DOHH2 (cell line): ENCODE results near the gene ESCO1.

Experiments used
- H3F3A ChIP-seq: fragments of 200-600 bp; sonication (generic), shearing (Covaris generic); 2 replicates; pipeline ENCODE4 v1.6.0; 2016; ENCODE audit warnings: antibody characterized with exemption, mild to moderate bottlenecking; ENCODE audit not compliant: control insufficient read depth, insufficient read depth
- H3K27ac ChIP-seq: fragments of 200-600 bp; sonication (generic); 2 replicates; pipeline ENCODE4 v1.5.1; 2014; ENCODE audit warnings: low read depth, mild to moderate bottlenecking, low read length, moderate library complexity
- H3K27me3 ChIP-seq: fragments of 200-600 bp; sonication (generic); 2 replicates; pipeline ENCODE4 v1.6.1; 2014; ENCODE audit warnings: mild to moderate bottlenecking, low read length, mixed read lengths; ENCODE audit not compliant: control insufficient read depth
- H3K36me3 ChIP-seq: fragments of 200-600 bp; sonication (generic); 2 replicates; pipeline ENCODE4 v1.6.1; 2014; ENCODE audit warnings: mild to moderate bottlenecking, low read length, moderate library complexity, mixed read lengths; ENCODE audit not compliant: control insufficient read depth
- H3K4me1 ChIP-seq: fragments of 200-600 bp; sonication (generic); 2 replicates; pipeline ENCODE4 v1.6.1; 2014; ENCODE audit warnings: mild to moderate bottlenecking, low read length, mixed read lengths; ENCODE audit not compliant: control insufficient read depth
- H3K4me2 ChIP-seq: fragments of 200-600 bp; sonication (generic); 2 replicates; pipeline ENCODE4 v1.6.0; 2014; ENCODE audit warnings: mild to moderate bottlenecking, low read length, moderate library complexity
- H3K4me3 ChIP-seq: fragments of 200-600 bp; sonication (generic); 2 replicates; pipeline ENCODE4 v1.5.1; 2014; ENCODE audit warnings: mild to moderate bottlenecking, low read length, mixed read lengths
- H3K79me2 ChIP-seq: fragments of 200-600 bp; sonication (generic); 2 replicates; pipeline ENCODE4 v1.6.1; 2014; ENCODE audit warnings: mild to moderate bottlenecking, low read length, mixed read lengths; ENCODE audit not compliant: control insufficient read depth
- H3K9me2 ChIP-seq: fragments of 200-600 bp; sonication (generic); replicated peaks from 2 replicates; pipeline ENCODE4 v1.6.1; 2014; ENCODE audit warnings: mild to moderate bottlenecking, low read length, mixed read lengths; ENCODE audit not compliant: control insufficient read depth
- H3K9me3 ChIP-seq: fragments of 200-600 bp; sonication (generic); 2 replicates; pipeline ENCODE4 v1.6.1; 2014; ENCODE audit warnings: antibody characterized with exemption, low read length, mixed read lengths; ENCODE audit not compliant: control insufficient read depth, insufficient read depth
- H4K20me1 ChIP-seq: fragments of 200-600 bp; sonication (generic); 2 replicates; pipeline ENCODE4 v1.6.0; 2014; ENCODE audit warnings: low read depth, mild to moderate bottlenecking, antibody characterized with exemption, low read length, moderate library complexity; ENCODE audit not compliant: control insufficient read depth, insufficient read depth
- CTCF ChIP-seq: fragments of 200-600 bp; sonication (generic); IDR thresholded peaks from one replicate; pipeline ENCODE4 v1.5.1; 2014; ENCODE audit warnings: antibody characterized with exemption, mild to moderate bottlenecking, low read depth, low read length; ENCODE audit not compliant: poor library complexity, severe bottlenecking
- EZH2phosphoT487 ChIP-seq: fragments of 200-600 bp; sonication (generic); IDR thresholded peaks from 2 replicates; pipeline ENCODE4 v1.6.1; 2017; ENCODE audit warnings: borderline replicate concordance, mild to moderate bottlenecking, antibody characterized with exemption, low read length, moderate library complexity, mixed read lengths

The ESCO1 gene

GRCh38 chr18:21481739-21482138 is 118.8 kb downstream of the ESCO1 start:
- Histone ChIP-seq H3K27ac (no peak overlapping the region), H3K9me2 (no peaks in the 10 kb centered on the region), H3K4me1 (no peaks in the 10 kb centered on the region), H3K4me2 (no peak overlapping the region), H3K27me3 (no peaks in the 10 kb centered on the region), H3K9me3 (no peaks in the 10 kb centered on the region), H3K4me3 (no peak overlapping the region), H3F3A (no peaks in the 10 kb centered on the region), H3K79me2 (no peaks in the 10 kb centered on the region), H4K20me1 (no peaks in the 10 kb centered on the region), H3K36me3 (no peaks in the 10 kb centered on the region)
- TF ChIP-seq EZH2phosphoT487 (no peak), CTCF (no peak)

- no peak overlapping the region for H3K4me2 ChIP-seq
- no peaks in the 10 kb centered on the region for H3K4me1 ChIP-seq
- no peak for TF ChIP-seq CTCF
- TF ChIP-seq EZH2phosphoT487 = no peak
- H3K9me3 ChIP-seq = no peaks in the 10 kb centered on the region
- no peaks in the 10 kb centered on the region for H3K36me3 ChIP-seq
- no peaks in the 10 kb centered on the region for H3K79me2 ChIP-seq
- no peak overlapping the region for H3K4me3 ChIP-seq
- no peaks in the 10 kb centered on the region for H3K9me2 ChIP-seq
- H3K27ac ChIP-seq = no peak overlapping the region
- no peaks in the 10 kb centered on the region for H3K27me3 ChIP-seq
- no peaks in the 10 kb centered on the region for H3F3A ChIP-seq
- no peaks in the 10 kb centered on the region for H4K20me1 ChIP-seq
Measured at GRCh38 chr18:21479721-21480120, 120.8 kb downstream of the ESCO1 start.
